OCI-LY7 (cell line): ENCODE measurements around the gene PCCA. TPM values are rescaled to one million over a fixed set of nuclear protein-coding genes. Genes with fewer than 3 reads are reported as not detected.
"Not testable (repeated sequence)": the region's sequence is repeated elsewhere in the genome, so short reads cannot be mapped to it uniquely, and the experiment has no call there.

Experiments
- BruUV-seq: library from RNA; stranded (reverse); fragments of 400-500 nt; replicated peaks from 2 replicates; lab custom pipeline; 2021; lab: Mats Ljungman, UMichigan
- CTCF ChIA-PET: fragments of 300-600 bp; sonication (Branson Sonifier 250); formaldehyde crosslinking; loops from one replicate; lab custom pipeline; 2022; ENCODE audit warnings: antibody characterized with exemption; ENCODE audit not compliant: unreplicated experiment; lab: Charles Lee
- POLR2A ChIA-PET: fragments of 300-600 bp; sonication (Branson Sonifier 250); formaldehyde crosslinking; loops from one replicate; lab custom pipeline; 2022; ENCODE audit warnings: antibody characterized with exemption; lab: Charles Lee
- DNase-seq: peaks from one replicate; pipeline ENCODE4 v3.0.0-alpha.2; 2015; ENCODE audit warnings: low spot score
- H2AFZ ChIP-seq: fragments of 200-600 bp; sonication (generic), shearing (Covaris generic); 2 replicates; pipeline ENCODE4 v1.6.1; 2014; ENCODE audit warnings: mild to moderate bottlenecking, antibody characterized with exemption, low read length, moderate library complexity
- H3K27ac ChIP-seq: fragments of 200-600 bp; sonication (generic); 2 replicates; pipeline ENCODE4 v1.5.1; 2014; ENCODE audit warnings: mixed run types, low read depth, mild to moderate bottlenecking, moderate library complexity, low read length, inconsistent platforms; ENCODE audit not compliant: poor library complexity, severe bottlenecking
- H3K36me3 ChIP-seq: fragments of 200-600 bp; sonication (generic); 2 replicates; pipeline ENCODE4 v1.6.1; 2014; ENCODE audit warnings: mild to moderate bottlenecking, antibody characterized with exemption, low read length, moderate library complexity, mixed read lengths; ENCODE audit not compliant: insufficient read depth
- H3K4me1 ChIP-seq: fragments of 200-600 bp; sonication (generic); 2 replicates; pipeline ENCODE4 v1.5.1; 2014; ENCODE audit warnings: mild to moderate bottlenecking, low read length; ENCODE audit not compliant: insufficient read depth, poor library complexity, severe bottlenecking
- H3K4me2 ChIP-seq: fragments of 200-600 bp; sonication (generic); 2 replicates; pipeline ENCODE4 v1.6.1; 2014; ENCODE audit warnings: mild to moderate bottlenecking, low read length
- H3K4me3 ChIP-seq: fragments of 200-600 bp; sonication (generic); 2 replicates; pipeline ENCODE4 v1.5.1; 2014; ENCODE audit warnings: mild to moderate bottlenecking, low read depth, low read length; ENCODE audit not compliant: poor library complexity, severe bottlenecking
- H3K79me2 ChIP-seq: fragments of 200-600 bp; sonication (generic); 2 replicates; pipeline ENCODE4 v1.6.1; 2016; ENCODE audit warnings: low read depth, mild to moderate bottlenecking, low read length, moderate library complexity, mixed read lengths; ENCODE audit not compliant: insufficient read depth
- H3K9me2 ChIP-seq: fragments of 200-600 bp; sonication (generic); 2 replicates; pipeline ENCODE4 v1.6.1; 2016; ENCODE audit warnings: mild to moderate bottlenecking, low read length, mixed read lengths; ENCODE audit not compliant: insufficient read depth
- H3K9me3 ChIP-seq: fragments of 200-600 bp; sonication (generic); 2 replicates; pipeline ENCODE4 v1.6.1; 2014; ENCODE audit warnings: mild to moderate bottlenecking, mixed run types, low read length, mixed read lengths
- H4K20me1 ChIP-seq: fragments of 200-600 bp; sonication (generic); 2 replicates; pipeline ENCODE4 v1.6.1; 2014; ENCODE audit warnings: mild to moderate bottlenecking, antibody characterized with exemption, low read length, moderate library complexity, mixed read lengths; ENCODE audit not compliant: insufficient read depth
- EZH2phosphoT487 ChIP-seq: fragments of 200-600 bp; sonication (generic); IDR thresholded peaks from 2 replicates; pipeline ENCODE4 v1.6.1; 2018; ENCODE audit warnings: low read depth, borderline replicate concordance, mild to moderate bottlenecking, mixed run types, antibody characterized with exemption, low read length, moderate library complexity, mixed read lengths
- intact Hi-C: fragments of 100-400 bp; cut with micrococcal nuclease; formaldehyde crosslinking; loops from one replicate; pipeline ENCODE4 v1.10.0; 2022; ENCODE audit not compliant: unreplicated experiment
- total RNA-seq, 2 experiments: library from RNA; depleted of rRNA in 1 of 2; stranded (reverse); fragments of >200 nt in 1 of 2; shearing (Covaris generic) in 1 of 2; gene quantifications; 2 replicates each; pipeline ENCODE4 v1.2.3, GENCODE V29; 2014 to 2022
- TF ChIP-seq, protein P1 (sequence below): fragments of 200-600 bp; sonication (generic); conservative IDR thresholded peaks from 2 replicates; pipeline ENCODE4 v1.5.1; 2014; ENCODE audit warnings: mild to moderate bottlenecking, antibody characterized with exemption, low read length, moderate library complexity, mixed read lengths

Gene PCCA
- total RNA-seq, 2 experiments from 2014 or later: 2.7 to 7.2 TPM

DNA sequence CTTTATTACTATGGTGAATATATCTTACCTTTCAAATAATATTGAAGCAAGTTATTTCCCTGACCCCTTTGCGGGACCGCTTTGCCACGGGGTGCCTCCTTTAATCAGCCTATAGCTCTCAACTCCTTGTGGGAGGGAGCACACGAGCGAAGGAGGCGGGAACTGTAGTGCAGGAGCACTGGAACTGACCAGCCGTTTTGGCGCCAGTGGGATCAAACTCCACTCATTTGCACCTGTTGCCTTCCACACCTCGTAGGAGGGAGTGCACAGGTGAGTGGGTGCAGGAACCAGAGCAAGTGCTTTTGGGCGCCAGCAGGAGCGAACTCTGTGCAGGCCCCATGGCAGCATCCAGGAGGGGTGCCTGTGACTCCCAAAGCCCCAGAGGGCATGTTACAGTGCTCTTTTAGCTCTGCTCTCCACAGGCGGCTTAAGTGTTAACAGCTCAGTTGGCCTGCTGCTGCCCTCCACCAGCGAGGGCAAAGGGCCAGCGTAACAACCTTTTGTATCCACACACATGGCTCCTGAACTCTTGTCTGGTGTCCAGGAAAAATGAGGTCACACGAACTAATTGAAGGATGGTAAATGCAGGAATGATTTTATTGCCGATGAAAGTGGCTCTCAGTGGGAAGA is 292.8 kb downstream of the PCCA start:
- CTCF ChIA-PET: no interaction called here

DNA sequence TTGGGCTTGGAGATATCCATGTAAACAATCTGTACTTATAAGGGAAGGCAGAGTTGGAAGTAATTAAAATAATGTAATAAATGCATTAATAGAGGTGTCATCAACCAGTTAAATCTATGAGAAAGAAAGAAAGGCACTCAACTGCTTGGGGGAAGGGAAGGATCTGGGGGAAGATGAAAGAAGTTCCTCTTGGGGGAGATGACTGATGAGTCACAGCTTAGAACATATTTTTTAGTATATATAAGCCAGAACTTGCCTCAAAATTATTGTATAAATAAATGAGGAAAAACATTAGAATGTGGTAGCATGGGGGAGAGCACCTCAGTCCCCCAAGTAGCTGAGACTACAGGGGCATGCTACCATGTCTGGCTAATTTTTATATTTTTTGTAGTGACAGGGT is 293.9 kb downstream of the PCCA start:
- no peak overlapping the region for H2AFZ ChIP-seq
- no peaks in the 10 kb centered on the region for H3K36me3 ChIP-seq
- TF ChIP-seq, protein P1, sequence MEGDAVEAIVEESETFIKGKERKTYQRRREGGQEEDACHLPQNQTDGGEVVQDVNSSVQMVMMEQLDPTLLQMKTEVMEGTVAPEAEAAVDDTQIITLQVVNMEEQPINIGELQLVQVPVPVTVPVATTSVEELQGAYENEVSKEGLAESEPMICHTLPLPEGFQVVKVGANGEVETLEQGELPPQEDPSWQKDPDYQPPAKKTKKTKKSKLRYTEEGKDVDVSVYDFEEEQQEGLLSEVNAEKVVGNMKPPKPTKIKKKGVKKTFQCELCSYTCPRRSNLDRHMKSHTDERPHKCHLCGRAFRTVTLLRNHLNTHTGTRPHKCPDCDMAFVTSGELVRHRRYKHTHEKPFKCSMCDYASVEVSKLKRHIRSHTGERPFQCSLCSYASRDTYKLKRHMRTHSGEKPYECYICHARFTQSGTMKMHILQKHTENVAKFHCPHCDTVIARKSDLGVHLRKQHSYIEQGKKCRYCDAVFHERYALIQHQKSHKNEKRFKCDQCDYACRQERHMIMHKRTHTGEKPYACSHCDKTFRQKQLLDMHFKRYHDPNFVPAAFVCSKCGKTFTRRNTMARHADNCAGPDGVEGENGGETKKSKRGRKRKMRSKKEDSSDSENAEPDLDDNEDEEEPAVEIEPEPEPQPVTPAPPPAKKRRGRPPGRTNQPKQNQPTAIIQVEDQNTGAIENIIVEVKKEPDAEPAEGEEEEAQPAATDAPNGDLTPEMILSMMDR: no peak
- no peak for TF ChIP-seq EZH2phosphoT487
- H3K79me2 ChIP-seq: no peaks in the 10 kb centered on the region
- H3K9me3 ChIP-seq: no peaks in the 10 kb centered on the region
- BruUV-seq: no TSS peak
- H3K27ac ChIP-seq: no peak overlapping the region
- H3K9me2 ChIP-seq: no peaks in the 10 kb centered on the region
- POLR2A ChIA-PET: no interaction called here
- intact Hi-C loops: no loop called here
- DNase-seq: no peak
- H3K4me3 ChIP-seq: no peak overlapping the region
- CTCF ChIA-PET: no interaction called here
- H4K20me1 ChIP-seq: no peaks in the 10 kb centered on the region
- no peak overlapping the region for H3K4me2 ChIP-seq
- H3K4me1 ChIP-seq: no peaks in the 10 kb centered on the region

More for the DNA sequence above, 292.8 kb downstream of the PCCA start:
- no peak overlapping the region for H3K4me2 ChIP-seq
- no peak overlapping the region for H3K27ac ChIP-seq
- no peak for DNase-seq
- TF ChIP-seq, protein P1: no peak
- TF ChIP-seq EZH2phosphoT487: no peak
- intact Hi-C loops: no loop called here
- H2AFZ ChIP-seq: no peak overlapping the region
- H3K4me3 ChIP-seq: no peak overlapping the region
- BruUV-seq: no TSS peak
- H4K20me1 ChIP-seq: no peaks in the 10 kb centered on the region
- H3K36me3 ChIP-seq: no peaks in the 10 kb centered on the region
- H3K4me1 ChIP-seq: no peaks in the 10 kb centered on the region
- no peaks in the 10 kb centered on the region for H3K9me3 ChIP-seq
- no peaks in the 10 kb centered on the region for H3K79me2 ChIP-seq
- H3K9me2 ChIP-seq: no peaks in the 10 kb centered on the region
- POLR2A ChIA-PET: no interaction called here

DNA sequence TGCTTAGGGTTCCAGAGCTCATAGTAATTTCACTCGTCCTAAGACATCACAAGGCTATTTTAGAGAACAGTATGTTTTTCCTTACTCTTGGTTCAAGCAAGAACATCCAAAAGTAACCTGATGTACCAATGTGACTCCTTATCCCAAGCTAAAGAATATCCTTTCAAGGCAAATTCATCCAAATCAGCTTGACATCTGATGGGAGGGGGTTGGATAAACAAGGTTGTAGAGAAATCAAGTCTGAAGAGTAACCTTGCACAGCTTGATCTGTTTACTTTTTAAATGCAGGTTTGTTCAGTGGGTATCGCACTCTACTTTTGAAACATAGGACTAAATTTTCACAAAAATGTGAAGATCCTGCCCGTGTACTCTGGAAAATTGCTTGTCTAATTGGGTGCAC is 298.5 kb downstream of the PCCA start:
- no peak for TF ChIP-seq EZH2phosphoT487
- TF ChIP-seq, protein P1: no peak
- BruUV-seq: no TSS peak
- no peak for DNase-seq
- H3K36me3 ChIP-seq: no peaks in the 10 kb centered on the region
- H4K20me1 ChIP-seq: no peaks in the 10 kb centered on the region
- POLR2A ChIA-PET: no interaction called here
- no peak overlapping the region for H3K4me2 ChIP-seq
- H3K4me3 ChIP-seq: no peak overlapping the region
- intact Hi-C loops: no loop called here
- no peaks in the 10 kb centered on the region for H3K4me1 ChIP-seq
- no peaks in the 10 kb centered on the region for H3K79me2 ChIP-seq
- CTCF ChIA-PET: no interaction called here
- no peaks in the 10 kb centered on the region for H3K9me3 ChIP-seq
- H3K9me2 ChIP-seq: no peaks in the 10 kb centered on the region
- no peak overlapping the region for H3K27ac ChIP-seq
- no peak overlapping the region for H2AFZ ChIP-seq

DNA sequence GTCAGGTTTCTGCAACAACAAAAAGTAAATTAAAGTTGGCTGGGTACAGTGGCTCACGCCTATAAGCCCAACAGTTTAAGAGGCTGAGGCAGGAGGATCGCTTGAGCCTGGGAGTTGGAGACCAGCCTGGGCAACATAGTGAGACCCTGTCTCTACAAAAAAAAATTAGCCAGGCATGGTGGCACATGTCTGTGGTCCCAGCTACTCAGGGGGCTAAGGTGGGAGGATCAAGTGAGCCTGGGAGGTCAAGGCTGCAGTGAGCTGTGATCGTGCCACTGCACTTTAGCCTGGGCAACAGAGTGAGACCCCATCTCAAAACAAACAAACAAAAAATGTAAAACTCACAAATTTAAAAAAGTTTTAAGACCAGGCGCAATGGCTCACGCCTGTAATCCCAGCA is 299.3 kb downstream of the PCCA start:
- H2AFZ ChIP-seq, H3K36me3 ChIP-seq, H4K20me1 ChIP-seq, H3K4me1 ChIP-seq, BruUV-seq, H3K79me2 ChIP-seq, CTCF ChIA-PET, H3K27ac ChIP-seq, H3K4me3 ChIP-seq, DNase-seq, H3K9me2 ChIP-seq, H3K9me3 ChIP-seq, POLR2A ChIA-PET, intact Hi-C loops, H3K4me2 ChIP-seq: not testable (repeated sequence)
